Nephron (organoid): ENCODE measurements around the gene STAMBP.
A peak's percentile ranks its signal among the peaks of the same experiment; 100 is the strongest.

Experiments used
- H3K27ac Mint-ChIP-seq, 3 experiments: 2 replicates each; pipeline ENCODE4 v1.8.0; 2020; ENCODE audit warnings: mixed read lengths in 3 of 3, mild to moderate bottlenecking in 2 of 3, moderate library complexity in 1 of 3
- H3K27me3 Mint-ChIP-seq: 2 replicates; pipeline ENCODE4 v1.8.0; 2021; ENCODE audit warnings: low read depth, mild to moderate bottlenecking, moderate library complexity, mixed read lengths
- H3K36me3 Mint-ChIP-seq: 2 replicates; pipeline ENCODE4 v1.8.0; 2020; ENCODE audit warnings: low read depth, mixed read lengths
- H3K4me1 Mint-ChIP-seq: 2 replicates; pipeline ENCODE4 v1.8.0; 2020; ENCODE audit warnings: mixed read lengths
- H3K4me3 Mint-ChIP-seq, 3 experiments: 2 replicates each; pipeline ENCODE4 v1.8.0; 2020; ENCODE audit warnings: mild to moderate bottlenecking in 3 of 3, mixed read lengths in 3 of 3, moderate library complexity in 2 of 3
- H3K9me3 Mint-ChIP-seq: 2 replicates; pipeline ENCODE4 v1.8.0; 2020; ENCODE audit warnings: mixed read lengths
- CTCF ChIP-seq, 3 experiments: fragments of 200-600 bp; sonication (generic); IDR thresholded peaks; one replicate each; pipeline ENCODE4 v1.5.0; 2021; ENCODE audit warnings: antibody characterized with exemption in 3 of 3; ENCODE audit not compliant: unreplicated experiment in 3 of 3

Gene STAMBP

DNA sequence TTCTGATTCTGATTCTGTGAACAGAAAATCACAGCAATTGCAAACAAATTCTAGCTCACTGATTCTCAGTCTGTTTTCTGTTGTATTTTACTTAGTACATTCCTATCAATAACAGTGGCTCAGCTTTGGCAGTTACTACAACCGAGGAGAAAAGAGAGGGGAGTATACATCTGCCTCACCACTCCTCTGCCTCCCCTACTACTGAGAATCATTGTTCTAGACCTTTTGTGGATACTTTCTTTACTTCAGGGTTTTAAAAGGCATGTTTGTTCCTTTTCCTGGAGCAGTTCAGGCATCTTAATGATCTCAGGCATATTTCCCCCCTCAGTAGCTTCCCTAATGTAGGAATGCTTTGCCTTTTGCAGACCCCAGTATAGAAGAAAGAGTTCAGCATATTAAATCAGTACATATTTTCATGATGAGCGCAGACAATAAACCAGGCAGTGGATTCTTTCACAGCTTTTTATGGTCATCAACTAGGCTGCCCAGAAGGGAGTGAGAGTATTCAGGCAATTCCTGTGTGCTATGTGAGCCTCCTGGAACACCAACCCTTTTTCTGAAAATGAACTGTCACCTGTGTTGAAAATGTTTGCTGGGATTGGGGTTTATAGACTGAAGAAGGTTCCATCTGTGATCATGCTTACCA is 10.3 kb downstream of the STAMBP start:
- Mint-ChIP-seq H3K27ac (peak overlapping the region; percentile 51 to 65 (median 62)), H3K4me1 (peaks cover 15% of the 10 kb centered on the region), H3K4me3 (no peak overlapping the region), H3K9me3 (no peaks in the 10 kb centered on the region), H3K36me3 (peaks cover 32% of the 10 kb centered on the region), H3K27me3 (no peaks in the 10 kb centered on the region)
- no peak for TF ChIP-seq CTCF (IDR thresholded peaks at IDR 0.05; ENCODE audit: unreplicated experiment in 3 of 3)

DNA sequence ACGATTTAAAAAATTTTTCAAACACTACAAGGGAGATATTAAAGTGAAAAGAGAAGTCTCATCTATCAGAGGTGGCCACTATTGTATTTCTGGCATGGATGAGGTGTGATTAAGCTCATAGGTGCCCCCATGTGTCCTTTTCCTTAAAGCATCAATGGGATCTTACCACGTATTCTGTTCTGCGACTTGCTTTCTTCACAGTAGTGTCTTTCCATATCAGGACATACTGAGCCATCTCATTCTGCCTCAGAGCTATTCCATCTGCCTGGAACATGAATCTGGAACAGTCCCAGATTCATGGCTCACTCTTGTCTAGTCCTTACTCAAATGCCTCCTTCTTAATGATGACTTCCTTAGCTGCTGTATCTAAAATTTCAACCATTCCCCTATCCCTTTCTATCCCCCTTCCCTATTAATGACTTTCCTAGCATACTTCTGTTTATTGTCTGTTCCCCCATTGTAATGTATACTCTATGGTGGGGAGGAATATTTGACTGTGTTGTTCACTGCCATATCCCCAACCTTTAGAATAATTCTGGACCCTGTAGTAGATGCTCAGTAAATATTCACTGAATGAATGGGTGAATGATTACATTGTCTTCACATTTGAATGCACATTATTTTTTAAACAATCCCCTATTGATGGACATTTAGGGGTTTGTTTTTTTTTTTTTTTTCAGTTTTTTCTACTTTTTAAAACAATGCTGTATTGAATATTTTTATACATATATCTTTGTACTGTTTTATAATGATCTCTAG is 11.1 kb downstream of the STAMBP start:
- no peaks in the 10 kb centered on the region for H3K9me3 Mint-ChIP-seq
- H3K27me3 Mint-ChIP-seq = no peaks in the 10 kb centered on the region
- no peak overlapping the region for H3K4me3 Mint-ChIP-seq
- H3K4me1 Mint-ChIP-seq = peaks cover 15% of the 10 kb centered on the region
- H3K36me3 Mint-ChIP-seq = peaks cover 35% of the 10 kb centered on the region
- no peak for TF ChIP-seq CTCF (IDR thresholded peaks at IDR 0.05; ENCODE audit: unreplicated experiment in 3 of 3)
- H3K27ac Mint-ChIP-seq = peak overlapping the region; percentile 6 to 65 (median 62)

GRCh38 chr2:73841912-73842738 is 13.4 kb downstream of the STAMBP start:
- TF ChIP-seq CTCF (IDR thresholded peaks at IDR 0.05; ENCODE audit: unreplicated experiment in 3 of 3) = no peak
- peaks cover 9% of the 10 kb centered on the region for H3K4me1 Mint-ChIP-seq
- H3K36me3 Mint-ChIP-seq = peaks cover 46% of the 10 kb centered on the region
- peak overlapping the region in 1 of 3 experiments; percentile 54 for H3K27ac Mint-ChIP-seq
- no peaks in the 10 kb centered on the region for H3K9me3 Mint-ChIP-seq
- no peak overlapping the region for H3K4me3 Mint-ChIP-seq
- H3K27me3 Mint-ChIP-seq = no peaks in the 10 kb centered on the region

GRCh38 chr2:73842739-73843019 is 13.9 kb downstream of the STAMBP start:
- Mint-ChIP-seq H3K27me3 (no peaks in the 10 kb centered on the region), H3K36me3 (peaks cover 52% of the 10 kb centered on the region), H3K9me3 (no peaks in the 10 kb centered on the region), H3K4me1 (peaks cover 8% of the 10 kb centered on the region), H3K27ac (no peak overlapping the region), H3K4me3 (no peak overlapping the region)
- no peak for TF ChIP-seq CTCF (IDR thresholded peaks at IDR 0.05; ENCODE audit: unreplicated experiment in 3 of 3)

- Mint-ChIP-seq H3K27me3 (no peaks in the 10 kb centered on the region), H3K27ac (no peak overlapping the region)
Measured at GRCh38 chr2:73844087-73844486, 15.3 kb downstream of the STAMBP start.

More at GRCh38 chr2:73844087-73844486, 15.3 kb downstream of the STAMBP start:
- Mint-ChIP-seq H3K9me3 (no peaks in the 10 kb centered on the region), H3K4me1 (no peaks in the 10 kb centered on the region), H3K36me3 (peaks cover 58% of the 10 kb centered on the region), H3K4me3 (no peak overlapping the region)
- no peak for TF ChIP-seq CTCF (IDR thresholded peaks at IDR 0.05; ENCODE audit: unreplicated experiment in 3 of 3)
